HG03045 (cell line): ENCODE results near the gene CALB2.
"Not testable (repeated sequence)": the region's sequence is repeated elsewhere in the genome, so short reads cannot be mapped to it uniquely, and the experiment has no call there.

Experiments
- ATAC-seq: cut with Tn5 transposase; IDR thresholded peaks from one replicate; pipeline ENCODE4 v1.9.1; 2021; ENCODE audit warnings: mild to moderate bottlenecking, moderate library complexity; ENCODE audit not compliant: unreplicated experiment

The CALB2 gene

DNA sequence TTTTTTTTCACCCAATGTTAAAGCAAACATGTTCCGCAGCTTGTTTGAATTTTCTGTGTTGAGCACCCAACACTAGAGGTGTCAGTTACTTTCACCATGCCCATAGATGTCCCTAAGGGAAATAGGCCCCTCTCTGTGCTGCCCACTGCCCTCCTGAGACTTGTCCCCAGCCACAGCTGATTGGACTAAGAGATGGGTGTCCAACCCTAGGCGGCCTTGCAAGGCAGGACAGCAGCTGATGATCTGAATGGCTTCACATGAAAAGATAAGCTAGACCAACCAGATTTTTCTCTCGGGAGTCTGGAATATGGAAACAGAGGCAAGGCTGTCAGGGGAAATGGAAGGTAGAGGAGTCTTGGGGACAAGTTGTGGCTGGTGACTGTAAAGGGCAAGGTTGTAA lies 6.1 kb upstream of the CALB2 start:
- no peak for ATAC-seq

- no peak for ATAC-seq
These were observed 5.5 kb upstream of the CALB2 start for GRCh38 chr16:71352963-71353460.

GRCh38 chr16:71353736-71354135 lies 4.8 kb upstream of the CALB2 start:
- no peak for ATAC-seq

DNA sequence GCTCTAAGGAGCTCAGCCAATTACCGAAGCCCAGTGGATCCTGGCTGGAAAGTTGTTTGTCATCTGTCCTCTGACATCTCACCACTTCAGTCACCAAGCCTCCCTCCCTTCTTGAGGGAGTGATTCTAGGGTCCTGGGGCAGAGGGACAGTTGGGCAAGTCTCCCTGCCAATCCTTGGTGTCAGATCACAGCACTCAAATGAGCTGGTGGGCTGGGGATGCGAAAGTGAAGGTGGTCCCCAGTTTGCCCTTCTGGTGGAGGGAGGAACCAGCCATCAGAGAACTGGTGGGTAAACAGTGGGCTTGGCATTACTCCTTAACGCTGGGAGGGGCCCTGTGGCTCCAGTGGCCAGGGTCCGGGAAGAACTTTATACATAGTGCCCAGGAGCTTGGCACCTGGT lies 4.4 kb upstream of the CALB2 start:
- ATAC-seq = no peak

- no peak for ATAC-seq
These were observed 2.3 kb upstream of the CALB2 start for GRCh38 chr16:71356051-71356740.

GRCh38 chr16:71356936-71357335 lies 1.6 kb upstream of the CALB2 start:
- ATAC-seq = not testable (repeated sequence)

GRCh38 chr16:71357681-71358080 lies 842 bp upstream of the CALB2 start:
- no peak for ATAC-seq

GRCh38 chr16:71359431-71359830 lies 908 bp downstream of the CALB2 start:
- no peak for ATAC-seq

- no peak for ATAC-seq
These were observed 1.9 kb downstream of the CALB2 start for GRCh38 chr16:71360378-71360777.

GRCh38 chr16:71364133-71364681 lies 5.7 kb downstream of the CALB2 start:
- ATAC-seq = no peak

DNA sequence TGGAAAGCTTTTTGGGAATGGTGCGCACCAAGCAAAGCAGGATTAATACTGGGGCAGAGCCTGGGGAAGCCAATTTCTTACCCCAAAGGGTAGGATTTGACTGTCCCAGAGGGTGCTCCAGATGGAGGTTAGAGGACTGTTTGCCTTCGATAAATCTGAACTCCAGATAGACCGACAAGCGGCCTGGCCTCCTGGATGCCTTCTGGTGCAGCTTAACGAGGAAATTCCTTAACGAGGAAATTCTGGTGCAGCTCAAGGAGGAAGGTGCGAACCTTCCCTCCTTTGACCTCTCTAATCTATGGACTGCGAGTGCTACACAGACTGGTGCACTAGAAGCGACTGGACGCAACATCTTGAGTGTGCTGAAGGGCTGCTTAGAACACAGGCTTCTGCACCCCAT lies 6.5 kb downstream of the CALB2 start:
- ATAC-seq = no peak

DNA sequence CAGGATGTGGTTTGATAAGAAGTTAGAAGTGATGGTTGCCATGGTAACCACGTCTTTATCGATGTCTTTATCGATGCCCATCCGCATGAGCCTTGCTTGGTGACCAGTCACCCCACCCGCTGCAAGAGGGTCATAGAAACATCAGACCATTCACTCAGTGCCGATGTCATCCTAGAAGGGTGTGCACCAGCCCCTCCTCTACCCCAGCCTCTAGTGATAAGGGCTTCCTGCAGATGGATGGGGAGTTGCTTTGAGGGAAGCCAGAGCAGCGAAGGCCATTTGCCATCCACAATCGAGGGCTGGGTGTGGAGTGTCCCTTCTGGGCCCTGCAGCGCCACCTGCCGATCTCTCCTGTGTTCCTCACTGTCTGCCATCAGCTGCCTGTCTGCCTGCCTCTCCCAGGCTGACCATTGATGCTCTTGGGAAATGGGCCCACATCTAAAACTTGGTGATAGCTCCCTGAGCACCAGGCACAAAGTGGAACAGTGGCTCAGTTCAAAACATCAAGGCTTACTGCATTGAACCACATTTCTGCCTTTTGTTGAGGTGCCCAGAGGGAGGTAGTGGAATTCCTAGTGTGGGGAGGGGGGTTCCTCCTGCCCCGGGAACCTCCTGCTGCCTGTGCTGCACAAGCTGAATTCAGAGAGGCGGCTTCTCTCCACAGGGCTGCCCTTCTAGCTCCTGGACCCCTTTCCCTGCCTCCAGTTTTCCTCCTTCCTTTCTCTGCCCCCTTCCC lies 8.9 kb downstream of the CALB2 start:
- no peak for ATAC-seq

DNA sequence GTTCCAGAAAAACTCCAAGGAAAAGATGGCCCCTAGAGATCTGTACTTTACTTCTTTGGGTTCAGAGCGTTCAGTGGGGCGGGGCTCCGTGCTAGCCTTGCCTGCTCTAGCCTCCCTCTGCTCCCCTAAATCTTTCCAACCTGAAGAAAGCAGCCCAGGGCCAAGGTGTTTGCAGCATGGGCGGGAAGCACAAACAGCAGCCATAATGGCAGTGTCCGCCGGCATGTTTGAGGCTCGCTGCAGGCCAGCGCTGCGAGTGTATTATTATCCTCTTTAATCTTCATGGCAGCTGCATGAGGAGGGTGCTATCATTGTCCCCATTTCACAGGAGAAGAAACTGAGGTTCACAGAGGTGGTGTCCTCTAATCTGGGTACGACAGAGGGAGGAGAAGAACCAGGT lies 10.4 kb downstream of the CALB2 start:
- ATAC-seq = no peak

DNA sequence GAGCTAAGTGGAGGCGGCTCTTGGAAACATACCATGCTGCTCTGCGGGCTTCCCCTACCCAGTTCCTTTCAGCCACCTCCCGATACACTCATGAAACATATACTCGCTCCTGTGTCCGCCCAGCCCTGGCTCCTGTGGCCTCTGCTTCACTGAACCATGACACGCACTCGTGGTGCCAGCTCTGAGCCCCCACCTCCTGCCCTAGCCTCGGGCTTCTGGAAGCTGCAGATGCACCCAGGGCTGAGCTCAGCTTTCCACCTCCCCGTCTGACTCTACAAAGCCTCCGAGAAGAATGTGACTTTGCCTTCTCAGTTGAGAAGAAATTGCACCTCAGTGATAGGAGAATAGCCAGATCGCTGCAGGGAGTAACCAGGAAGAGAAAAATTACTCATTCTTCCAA lies 11.0 kb downstream of the CALB2 start:
- ATAC-seq = no peak

GRCh38 chr16:71371237-71371636 lies 12.7 kb downstream of the CALB2 start:
- ATAC-seq = no peak

GRCh38 chr16:71373073-71373472 lies 14.6 kb downstream of the CALB2 start:
- ATAC-seq = no peak

DNA sequence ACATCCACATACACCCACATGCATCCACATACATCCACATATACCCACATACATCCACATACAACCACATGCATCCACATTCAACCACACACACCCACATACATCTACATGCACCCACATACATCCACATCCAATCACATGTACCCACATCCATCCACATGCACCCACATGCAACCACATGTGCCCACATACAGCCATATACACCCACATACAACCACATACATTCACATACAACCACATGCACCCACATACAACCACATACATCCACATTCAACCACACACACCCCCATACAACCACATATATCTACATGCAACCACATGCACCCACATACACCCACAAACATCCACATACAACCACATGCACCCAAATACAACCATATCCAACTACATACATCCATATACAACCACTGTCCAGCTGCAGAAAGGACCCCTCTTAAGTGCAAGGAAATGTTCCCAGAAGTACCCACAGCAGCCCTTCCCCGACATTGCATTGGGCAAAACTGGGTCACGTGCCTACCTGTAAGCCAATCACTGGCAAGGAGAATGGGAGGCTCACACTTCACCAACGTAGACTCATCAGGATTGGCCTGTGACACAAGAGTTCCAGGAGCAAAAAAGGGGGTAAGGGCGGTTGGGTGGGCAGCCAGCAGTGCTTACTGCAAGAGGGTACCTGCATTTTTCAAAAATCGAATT lies 18.1 kb downstream of the CALB2 start:
- no peak for ATAC-seq

DNA sequence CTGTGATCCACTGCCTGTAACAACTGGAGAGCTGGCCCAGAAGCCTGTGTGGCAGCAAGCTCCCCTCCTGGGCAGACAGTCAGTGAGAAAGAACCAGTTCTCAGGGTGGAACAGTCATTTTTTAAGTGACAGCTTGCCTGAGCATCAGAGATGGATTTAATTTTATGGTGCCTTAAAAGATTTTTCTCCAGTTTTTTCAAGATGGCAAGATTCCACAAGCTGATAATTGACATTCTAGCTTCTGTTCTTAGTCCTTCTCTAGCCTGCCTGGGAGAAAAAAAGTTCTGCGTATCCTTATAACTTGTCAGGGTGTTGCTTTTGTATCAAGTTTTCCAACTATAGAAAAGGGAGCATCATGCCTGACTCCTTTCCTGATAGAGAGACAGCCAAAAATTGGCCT lies 21.2 kb downstream of the CALB2 start:
- ATAC-seq = no peak

DNA sequence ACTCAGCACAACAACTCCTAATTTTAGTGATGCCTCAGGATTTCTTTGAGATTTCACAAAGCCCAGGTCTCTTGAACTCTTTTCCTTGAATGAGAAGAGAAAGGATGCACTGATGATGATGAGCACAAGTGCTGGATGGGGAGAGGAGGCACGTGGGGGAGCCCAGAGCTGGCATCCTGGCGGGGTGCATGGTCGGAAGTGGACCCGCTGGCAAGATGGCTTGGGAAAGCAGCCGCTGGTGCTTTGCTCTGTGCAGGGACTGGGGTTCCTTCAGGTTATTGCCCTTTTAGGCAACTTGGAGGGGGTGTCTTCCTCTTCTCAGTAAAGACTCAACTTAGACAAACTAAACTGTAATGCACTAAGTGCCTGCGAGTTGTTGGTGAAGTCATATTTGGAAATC lies 22.3 kb downstream of the CALB2 start:
- no peak for ATAC-seq

- no peak for ATAC-seq
These were observed 24.7 kb downstream of the CALB2 start for GRCh38 chr16:71383054-71383773.
